Stimulated activated CD8-positive, alpha-beta memory T cell treated with anti-CD3 and anti-CD28 coated beads, Interleukin-7, amount 100 ng/mL, for 4 hours (primary cell): ENCODE results near the gene NPFF.

Experiments
- DNase-seq, 2 donors: peaks; one replicate each; pipeline ENCODE4 v3.0.0-alpha.2; 2020; ENCODE audit warnings: low read depth in 2 of 2

NPFF gene

GRCh38 chr12:53476769-53477209, 30.5 kb downstream of the NPFF start:
- DNase-seq, result no peak

GRCh38 chr12:53474819-53475218, 32.5 kb downstream of the NPFF start:
- DNase-seq, result no peak

- DNase-seq, result no peak
Measured at GRCh38 chr12:53474077-53474476, 33.2 kb downstream of the NPFF start.

DNA sequence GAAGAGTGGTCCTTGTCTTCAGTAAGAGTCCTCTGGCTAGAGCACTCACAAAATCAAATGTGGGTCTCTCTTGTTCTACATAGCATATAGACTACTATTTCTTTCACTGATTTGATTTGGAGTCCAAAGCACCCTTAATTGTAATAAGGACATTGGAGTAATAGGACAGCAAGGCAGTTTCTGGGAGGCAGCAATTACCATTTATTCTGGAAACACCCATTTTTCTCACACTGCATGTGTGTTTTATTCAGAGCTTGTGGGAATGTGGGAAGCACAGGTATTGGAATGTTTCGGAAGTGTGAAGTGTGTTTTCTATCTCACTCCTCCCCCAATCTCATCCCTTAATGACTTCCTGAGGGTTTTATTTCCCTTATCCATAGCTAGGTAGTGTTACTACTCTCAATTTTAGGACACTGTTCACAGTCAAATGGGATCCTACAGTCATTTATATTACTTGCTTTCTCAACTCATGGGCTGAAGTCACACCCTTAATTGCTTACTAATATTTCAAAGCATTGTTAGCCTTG, 35.2 kb downstream of the NPFF start:
- no peak for DNase-seq

GRCh38 chr12:53468282-53468681, 39.0 kb downstream of the NPFF start:
- DNase-seq, result no peak

GRCh38 chr12:53467880-53468279, 39.4 kb downstream of the NPFF start:
- DNase-seq, result no peak

DNA sequence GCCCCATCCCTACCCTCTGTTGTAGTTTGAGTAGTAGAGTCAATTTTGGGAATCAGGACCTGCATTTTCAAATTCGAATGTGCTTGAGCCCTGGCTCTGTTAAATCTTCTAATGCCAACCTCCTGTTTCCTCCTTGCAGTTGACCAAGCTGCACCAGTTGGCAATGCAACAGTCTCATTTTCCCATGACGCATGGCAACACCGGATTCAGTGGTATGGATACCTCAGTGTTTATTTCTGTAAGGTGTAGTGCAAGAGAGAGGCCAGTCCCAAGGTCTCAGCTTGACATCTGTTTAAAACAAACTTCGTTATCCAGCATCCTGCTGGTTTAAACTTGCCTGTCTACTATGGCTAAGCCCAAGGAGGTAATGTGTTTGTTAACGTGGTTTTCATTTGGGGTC, 40.2 kb downstream of the NPFF start:
- DNase-seq, result no peak

GRCh38 chr12:53466640-53467039, 40.6 kb downstream of the NPFF start:
- DNase-seq, result no peak

DNA sequence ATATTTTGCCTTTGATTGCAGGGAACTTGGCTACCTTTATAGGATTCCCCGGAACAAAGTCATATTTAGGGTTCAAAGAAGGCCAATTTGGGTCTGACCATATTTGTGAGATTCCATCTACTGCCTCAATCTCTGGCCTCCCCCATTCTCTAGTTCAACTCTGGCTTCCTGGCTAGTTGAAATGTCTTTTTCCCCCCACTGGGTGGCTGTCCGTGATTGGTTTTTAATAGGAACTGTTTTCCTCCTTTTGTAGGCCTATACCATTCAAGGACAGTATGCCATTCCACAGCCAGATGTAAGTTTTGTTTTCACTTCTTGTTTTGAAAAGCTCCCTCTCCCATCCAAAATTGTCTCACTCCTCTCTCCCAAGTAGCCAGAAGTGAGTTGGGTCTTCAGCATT, 41.6 kb downstream of the NPFF start:
- no peak for DNase-seq

- no peak for DNase-seq
Measured at GRCh38 chr12:53464685-53465418, 42.4 kb downstream of the NPFF start.

DNA sequence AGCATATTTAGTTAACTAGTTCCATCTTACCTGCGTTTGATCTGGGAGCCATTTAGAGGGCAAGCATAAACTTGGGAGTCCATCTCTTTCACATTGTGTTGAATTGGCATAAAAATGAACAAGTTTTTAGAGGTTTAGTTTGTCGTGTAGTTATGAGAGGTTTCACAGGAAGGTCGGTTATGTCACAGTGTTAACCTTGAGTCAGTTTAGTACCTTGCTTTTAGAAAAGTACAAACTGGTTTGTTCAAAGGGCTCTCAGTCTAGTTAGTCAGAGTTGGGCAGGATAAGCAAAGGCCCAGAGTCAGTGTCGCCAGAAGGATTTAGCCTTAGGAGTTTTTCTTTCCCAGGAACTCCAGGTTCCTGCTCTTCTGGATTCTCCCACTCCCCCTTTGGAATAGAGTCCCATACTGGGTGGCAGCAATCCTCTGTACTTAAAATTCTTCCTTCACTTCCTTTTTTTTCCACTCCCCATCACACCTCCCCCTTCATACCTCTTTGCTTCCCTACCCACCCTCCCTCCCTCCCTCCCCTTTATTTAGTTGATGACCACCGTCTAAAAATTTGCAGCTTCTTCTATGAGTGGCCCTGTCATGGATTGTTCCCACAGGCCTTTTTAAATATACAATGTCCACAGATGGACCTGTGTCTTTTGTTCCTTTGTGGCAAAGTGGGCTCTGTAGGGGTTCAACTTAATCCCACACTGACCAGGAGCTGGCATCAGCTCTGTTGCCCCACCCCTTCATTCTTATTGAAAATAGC, 43.3 kb downstream of the NPFF start:
- DNase-seq, result no peak

DNA sequence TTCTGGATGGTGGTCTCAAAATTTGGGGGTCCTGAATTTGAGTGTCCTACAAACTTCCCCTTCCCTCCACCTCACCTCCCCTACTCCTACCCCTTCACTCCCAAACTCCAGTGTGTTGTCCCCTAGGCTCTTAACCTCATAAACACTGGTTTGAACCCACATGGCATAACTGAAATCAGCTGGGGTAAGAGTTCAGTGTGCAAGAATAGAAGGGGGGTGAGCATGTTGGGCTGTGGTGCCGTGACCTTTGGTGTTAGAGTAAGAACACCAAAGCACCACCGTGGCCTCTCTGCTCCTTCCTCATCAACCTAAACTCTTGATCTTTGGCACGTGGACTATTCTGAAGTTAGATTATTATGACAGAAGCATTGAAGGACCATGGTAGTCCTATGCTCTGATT, 44.3 kb downstream of the NPFF start:
- no peak for DNase-seq

- DNase-seq, result no peak
Measured at GRCh38 chr12:53461591-53461990, 45.7 kb downstream of the NPFF start.

GRCh38 chr12:53461059-53461458, 46.2 kb downstream of the NPFF start:
- no peak for DNase-seq

GRCh38 chr12:53459097-53459496, 48.2 kb downstream of the NPFF start:
- DNase-seq, result no peak
